PC-3 (cell line): Measurements from ENCODE around the gene CISTR. TPM values are rescaled to one million over a fixed set of nuclear protein-coding genes. Genes with fewer than 3 reads are reported as not detected.

Source experiments
- ATAC-seq: fragments of 200-7000 bp; cut with Tn5 transposase; 2 replicates; pipeline ENCODE4 v1.9.1; 2020; ENCODE audit warnings: mild to moderate bottlenecking, moderate library complexity
- BruUV-seq: library from RNA; stranded (reverse); fragments of 400-500 nt; replicated peaks from 2 replicates; lab custom pipeline; 2021; lab: Mats Ljungman, UMichigan
- CTCF ChIA-PET: fragments of 300-600 bp; sonication (Branson Sonifier 250); formaldehyde crosslinking; loops from one replicate; lab custom pipeline; 2022; ENCODE audit warnings: antibody characterized with exemption; lab: Charles Lee
- POLR2A ChIA-PET: fragments of 300-600 bp; sonication (Branson Sonifier 250); formaldehyde crosslinking; loops from one replicate; lab custom pipeline; 2022; ENCODE audit warnings: antibody characterized with exemption; ENCODE audit not compliant: unreplicated experiment; lab: Charles Lee
- DNase-seq: peaks from one replicate; pipeline ENCODE4 v3.0.0-alpha.2; 2015
- H2AFZ ChIP-seq: fragments of 300-600 bp; sonication (generic); 2 replicates; pipeline ENCODE4 v1.6.0; 2016; ENCODE audit warnings: antibody characterized with exemption, low read length
- H3F3A ChIP-seq: fragments of 300-600 bp; sonication (generic); one replicate; pipeline ENCODE4 v1.6.0; 2017; ENCODE audit warnings: antibody characterized with exemption, low read length, control low read depth, mild to moderate bottlenecking; ENCODE audit not compliant: unreplicated experiment
- H3K27ac ChIP-seq: fragments of 300-600 bp; sonication (generic); 2 replicates; pipeline ENCODE4 v1.5.1; 2016; ENCODE audit warnings: mild to moderate bottlenecking, low read length
- H3K27me3 ChIP-seq: fragments of 300-600 bp; sonication (generic); 2 replicates; pipeline ENCODE4 v1.6.1; 2016; ENCODE audit warnings: low read length, mixed read lengths
- H3K36me3 ChIP-seq: fragments of 300-600 bp; sonication (generic); 2 replicates; pipeline ENCODE4 v1.6.1; 2016; ENCODE audit warnings: low read depth, mixed run types, low read length, mixed read lengths
- H3K4me1 ChIP-seq: fragments of 300-600 bp; sonication (generic); 2 replicates; pipeline ENCODE4 v1.5.1; 2016; ENCODE audit warnings: low read length; ENCODE audit not compliant: insufficient read depth
- H3K4me2 ChIP-seq: fragments of 300-600 bp; sonication (generic); 2 replicates; pipeline ENCODE4 v1.6.0; 2016; ENCODE audit warnings: low read length
- H3K4me3 ChIP-seq: fragments of 300-600 bp; sonication (generic); 2 replicates; pipeline ENCODE4 v1.5.1; 2016; ENCODE audit warnings: mild to moderate bottlenecking, low read length, mixed read lengths
- H3K79me2 ChIP-seq: fragments of 300-600 bp; sonication (generic); 2 replicates; pipeline ENCODE4 v1.6.1; 2017; ENCODE audit warnings: low read length, mixed read lengths
- H3K9ac ChIP-seq: fragments of 300-600 bp; sonication (generic); 2 replicates; pipeline ENCODE4 v1.6.0; 2016; ENCODE audit warnings: mild to moderate bottlenecking, low read length
- H3K9me2 ChIP-seq: fragments of 300-600 bp; sonication (generic); replicated peaks from 2 replicates; pipeline ENCODE4 v1.6.1; 2016; ENCODE audit warnings: mixed run types, low read length, mixed read lengths
- H3K9me3 ChIP-seq: fragments of 300-600 bp; sonication (generic); 2 replicates; pipeline ENCODE4 v1.6.1; 2016; ENCODE audit warnings: low read length, mixed read lengths
- H4K20me1 ChIP-seq: fragments of 300-600 bp; sonication (generic); 2 replicates; pipeline ENCODE4 v1.6.1; 2016; ENCODE audit warnings: low read length, mixed read lengths
- CTCF ChIP-seq: fragments of 300-600 bp; sonication (generic); conservative IDR thresholded peaks from 2 replicates; pipeline ENCODE4 v1.5.1; 2017; ENCODE audit warnings: antibody characterized with exemption, low read depth, mild to moderate bottlenecking, low read length
- EZH2 ChIP-seq: fragments of 300-600 bp; sonication (generic); IDR thresholded peaks from one replicate; pipeline ENCODE4 v1.6.1; 2017; ENCODE audit warnings: antibody characterized with exemption, mild to moderate bottlenecking, low read length; ENCODE audit not compliant: unreplicated experiment
- EZH2phosphoT487 ChIP-seq: fragments of 300-600 bp; sonication (generic); IDR thresholded peaks from 2 replicates; pipeline ENCODE4 v1.6.1; 2018; ENCODE audit warnings: mild to moderate bottlenecking, antibody characterized with exemption, low read length, borderline replicate concordance
- intact Hi-C: fragments of 100-400 bp; cut with micrococcal nuclease; formaldehyde crosslinking; loops from 2 replicates; pipeline ENCODE4 v1.9.0; 2023
- total RNA-seq: library from RNA; depleted of rRNA; stranded (reverse); fragments of >200 nt; gene quantifications from 2 replicates; pipeline ENCODE4 v1.2.3, GENCODE V29; 2014

Gene CISTR
- total RNA-seq, 1 experiment from 2014 or later: not detected

- H3K9me3 ChIP-seq: no peaks in the 10 kb centered on the region
- no peak overlapping the region for H3K4me3 ChIP-seq
- TF ChIP-seq EZH2 (no peak), EZH2phosphoT487 (no peak), CTCF (no peak)
- no peaks in the 10 kb centered on the region for H3K27me3 ChIP-seq
- no peaks in the 10 kb centered on the region for H3K36me3 ChIP-seq
- no peaks in the 10 kb centered on the region for H3K79me2 ChIP-seq
- no peaks in the 10 kb centered on the region for H3K9me2 ChIP-seq
- POLR2A ChIA-PET: no interaction called here
- H3K4me2 ChIP-seq: no peak overlapping the region
- H3F3A ChIP-seq: no peaks in the 10 kb centered on the region
- intact Hi-C loops: no loop called here
- peak; percentile 58 for ATAC-seq
- no peak overlapping the region for H2AFZ ChIP-seq
- no peak overlapping the region for H3K27ac ChIP-seq
- peak; percentile 74 for DNase-seq
- CTCF ChIA-PET: interaction anchor here (0.6 to 1.1 kb wide), 3 partner anchors 10 to 24 kb away, joined by 3 to 5 read pairs (median 4); no protein-coding TSS in a partner anchor
- no TSS peak for BruUV-seq
- H3K4me1 ChIP-seq: peaks cover 10% of the 10 kb centered on the region
- no peaks in the 10 kb centered on the region for H4K20me1 ChIP-seq
- H3K9ac ChIP-seq: no peak overlapping the region
Observed at GRCh38 chr12:53733051-53733806, 18.6 kb downstream of the CISTR start.

GRCh38 chr12:53729644-53730043, 22.1 kb downstream of the CISTR start:
- Histone ChIP-seq H4K20me1 (no peaks in the 10 kb centered on the region), H3K4me2 (no peak overlapping the region), H3F3A (no peaks in the 10 kb centered on the region), H3K27ac (no peak overlapping the region), H3K27me3 (no peaks in the 10 kb centered on the region), H3K4me3 (no peak overlapping the region), H3K9me3 (no peaks in the 10 kb centered on the region), H3K79me2 (no peaks in the 10 kb centered on the region), H3K4me1 (peaks cover 27% of the 10 kb centered on the region), H3K9ac (no peak overlapping the region), H3K9me2 (no peaks in the 10 kb centered on the region), H3K36me3 (no peaks in the 10 kb centered on the region), H2AFZ (no peak overlapping the region)
- ChIA-PET CTCF (no interaction called here), POLR2A (no interaction called here)
- no TSS peak for BruUV-seq
- TF ChIP-seq EZH2: no peak
- no peak for TF ChIP-seq EZH2phosphoT487
- TF ChIP-seq CTCF: no peak
- DNase-seq: peak; percentile 64
- no peak for ATAC-seq
- intact Hi-C loops: no loop called here

GRCh38 chr12:53728206-53728605, 23.6 kb downstream of the CISTR start:
- DNase-seq: no peak
- H3K27ac ChIP-seq: no peak overlapping the region
- no TSS peak for BruUV-seq
- no peaks in the 10 kb centered on the region for H3K9me3 ChIP-seq
- H3K27me3 ChIP-seq: no peaks in the 10 kb centered on the region
- CTCF ChIA-PET: no interaction called here
- no peaks in the 10 kb centered on the region for H3K36me3 ChIP-seq
- POLR2A ChIA-PET: interaction anchor here (0.6 kb wide), 1 partner anchor 22 kb away, joined by 5 read pairs; no protein-coding TSS in a partner anchor
- no peak for ATAC-seq
- no peaks in the 10 kb centered on the region for H3K9me2 ChIP-seq
- H2AFZ ChIP-seq: peak overlapping the region; percentile 97
- intact Hi-C loops: no loop called here
- no peaks in the 10 kb centered on the region for H3F3A ChIP-seq
- H4K20me1 ChIP-seq: no peaks in the 10 kb centered on the region
- TF ChIP-seq CTCF (no peak), EZH2phosphoT487 (no peak), EZH2 (no peak)
- H3K4me1 ChIP-seq: peaks cover 20% of the 10 kb centered on the region
- H3K4me3 ChIP-seq: peak overlapping the region; percentile 77
- no peaks in the 10 kb centered on the region for H3K79me2 ChIP-seq
- H3K9ac ChIP-seq: no peak overlapping the region
- H3K4me2 ChIP-seq: peak overlapping the region; percentile 91
